Measurements from ENCODE around the gene OLFM1. TPM values are rescaled to one million over a fixed set of nuclear protein-coding genes. Genes with fewer than 3 reads are reported as not detected.

The OLFM1 gene
- polyA plus RNA-seq, 4 donors, result 1.4 to 36.5 (median 3.2) TPM; not detected in 1

Other genes starting within 250 kb of the OLFM1 start
- not detected for gene FCN2, start 206.9 kb upstream of the OLFM1 start, polyA plus RNA-seq
- 1 to 10 TPM in 1 of 4 donors, under 1 TPM in 1, not detected in 2; 0.94 to 1.1 TPM for gene FCN1, start 169.8 kb upstream of the OLFM1 start, polyA plus RNA-seq